ENCODE data around the gene PCNX1.
"Not testable (repeated sequence)": the region's sequence is repeated elsewhere in the genome, so short reads cannot be mapped to it uniquely, and the experiment has no call there.

Gene PCNX1

GRCh38 chr14:71135911-71136310, 228.7 kb downstream of the PCNX1 start:
- DNase-seq: no peak

GRCh38 chr14:71136386-71137060, 229.3 kb downstream of the PCNX1 start:
- DNase-seq: no peak

- DNase-seq: peak; percentile 47
Measured at GRCh38 chr14:71137536-71138447, 230.5 kb downstream of the PCNX1 start.

GRCh38 chr14:71138448-71139293, 231.4 kb downstream of the PCNX1 start:
- DNase-seq: peak; percentile 87

GRCh38 chr14:71139294-71139946, 232.2 kb downstream of the PCNX1 start:
- no peak for DNase-seq

- peak; percentile 47 for DNase-seq
Measured at GRCh38 chr14:71140157-71140556, 232.9 kb downstream of the PCNX1 start.

GRCh38 chr14:71141701-71142374, 234.6 kb downstream of the PCNX1 start:
- peak; percentile 52 for DNase-seq

- no peak for DNase-seq
Measured at GRCh38 chr14:71142375-71143038, 235.2 kb downstream of the PCNX1 start.

GRCh38 chr14:71143381-71144290, 236.4 kb downstream of the PCNX1 start:
- peak; percentile 64 for DNase-seq

- DNase-seq: not testable (repeated sequence)
Measured at GRCh38 chr14:71147335-71147734, 240.1 kb downstream of the PCNX1 start.

- DNase-seq: no peak
Measured at GRCh38 chr14:71148627-71149026, 241.4 kb downstream of the PCNX1 start.

GRCh38 chr14:71150737-71151136, 243.5 kb downstream of the PCNX1 start:
- no peak for DNase-seq

- no peak for DNase-seq
Measured at GRCh38 chr14:71155743-71156142, 248.5 kb downstream of the PCNX1 start.

GRCh38 chr14:71163050-71163841, 256.0 kb downstream of the PCNX1 start:
- no peak for DNase-seq

- no peak for DNase-seq
Measured at GRCh38 chr14:71163842-71164629, 256.8 kb downstream of the PCNX1 start.

Measured in activated CD8-positive, alpha-beta memory T cell treated with anti-CD3 and anti-CD28 coated beads for 24 hours (primary cell).